ENCODE results near the gene COQ8B.
A peak's percentile ranks its signal among the peaks of the same experiment; 100 is the strongest.
"Not testable (repeated sequence)": the region's sequence is repeated elsewhere in the genome, so short reads cannot be mapped to it uniquely, and the experiment has no call there.

COQ8B gene

DNA sequence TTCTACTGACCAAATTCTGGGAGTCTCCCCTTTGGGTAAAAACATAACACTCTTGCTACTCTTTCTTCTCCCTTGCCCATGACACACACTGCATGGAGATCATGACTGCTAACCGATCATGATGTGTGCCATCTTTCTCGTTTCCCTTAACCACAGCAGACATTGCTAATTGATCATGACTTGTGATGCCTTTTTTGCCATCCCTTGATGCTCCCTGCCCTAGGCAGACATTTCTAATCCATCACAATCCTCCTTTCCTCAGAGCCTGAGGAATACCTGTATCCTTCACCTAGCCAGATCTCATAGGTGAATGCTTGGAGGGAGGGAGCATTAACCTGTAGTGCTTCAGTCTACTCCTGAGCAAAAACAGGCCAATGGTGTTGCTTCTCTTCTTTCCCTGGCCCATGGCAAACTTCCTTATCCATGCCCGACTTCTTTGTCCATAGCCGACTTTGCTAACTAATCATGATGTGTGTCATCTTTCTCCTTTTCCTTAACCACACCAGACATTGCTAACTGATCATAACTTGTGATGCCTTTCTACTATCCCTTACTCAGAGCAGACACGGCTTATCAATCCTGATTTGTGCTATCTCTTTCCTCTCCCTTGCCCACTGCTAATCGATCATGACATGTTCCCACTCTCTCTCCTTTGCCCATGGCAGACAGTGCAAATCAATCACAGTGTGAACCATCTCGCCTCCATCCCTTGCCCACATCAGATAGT lies 44.0 kb downstream of the COQ8B start:
- DNase-seq (ENCODE audit: low read depth in 4 of 4, low spot score in 1 of 4) = no peak

DNA sequence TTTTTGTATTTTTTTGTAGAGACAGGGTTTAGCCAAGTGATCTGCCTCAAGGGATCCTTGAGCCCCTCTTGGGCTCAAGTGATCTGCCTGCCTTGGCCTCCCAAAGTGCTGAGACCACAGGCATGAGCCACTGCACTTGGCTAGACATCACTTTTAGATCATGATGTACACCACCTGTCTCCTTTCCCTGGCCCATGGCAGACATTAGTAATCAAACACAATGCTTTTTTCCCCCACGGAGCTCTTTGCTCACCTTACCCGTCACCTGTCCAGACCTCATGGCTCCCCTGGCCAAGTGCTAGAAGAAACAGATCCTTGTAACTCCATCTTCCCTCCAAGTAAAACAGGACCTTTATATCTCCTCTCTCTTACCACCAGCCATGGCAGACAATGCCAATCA lies 44.6 kb downstream of the COQ8B start:
- no peak for DNase-seq (ENCODE audit: low read depth in 4 of 4, low spot score in 1 of 4)

DNA sequence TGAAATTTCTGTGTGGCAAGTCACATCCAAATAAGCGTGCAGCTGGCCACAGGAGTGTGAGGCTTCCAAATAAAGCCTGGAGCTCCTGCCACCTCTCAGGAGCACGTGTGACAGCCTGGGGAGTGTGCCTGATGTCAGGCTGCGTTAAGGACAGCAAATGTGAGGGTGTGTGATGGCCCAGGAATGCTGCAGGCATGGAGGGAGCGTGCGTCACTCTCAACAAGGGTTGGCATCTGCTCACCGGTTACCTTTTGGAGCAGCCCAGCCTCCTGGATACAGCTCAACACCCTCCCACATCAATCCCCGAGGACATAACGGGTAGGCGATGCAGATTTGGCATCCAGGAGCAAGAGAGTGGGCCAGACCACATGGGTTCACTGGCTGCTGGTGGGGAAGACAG lies 45.3 kb downstream of the COQ8B start:
- DNase-seq (ENCODE audit: low read depth in 4 of 4, low spot score in 1 of 4) = no peak

DNA sequence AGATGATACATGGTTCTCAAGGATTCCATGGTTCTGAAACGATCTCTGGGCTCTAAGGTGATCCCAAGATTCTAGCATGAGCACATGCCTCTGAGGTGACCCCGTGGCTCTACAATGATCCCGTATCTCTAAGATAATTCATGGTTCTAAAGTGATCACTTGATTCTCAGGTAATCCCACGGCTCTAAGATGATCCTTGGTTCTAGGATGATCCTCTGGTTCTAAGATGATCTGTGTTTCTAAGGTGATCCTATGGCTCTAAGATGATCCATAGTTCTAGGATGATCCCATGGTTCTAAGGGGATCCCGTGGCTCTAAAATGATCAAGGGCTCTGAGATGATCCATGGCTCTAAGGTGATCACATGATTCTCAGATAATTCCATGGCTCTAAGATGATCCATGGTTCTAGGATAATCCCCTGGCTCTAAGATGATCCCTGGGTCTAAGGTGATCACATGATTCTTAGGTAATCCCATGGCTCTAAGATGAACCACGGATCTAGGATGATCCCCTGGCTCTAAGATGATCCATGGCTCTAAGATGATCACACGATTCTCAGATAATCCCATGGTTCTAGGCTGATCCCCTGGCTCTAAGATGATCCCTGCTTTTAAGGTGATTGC lies 47.6 kb downstream of the COQ8B start:
- DNase-seq (ENCODE audit: low read depth in 4 of 4, low spot score in 1 of 4) = no peak

DNA sequence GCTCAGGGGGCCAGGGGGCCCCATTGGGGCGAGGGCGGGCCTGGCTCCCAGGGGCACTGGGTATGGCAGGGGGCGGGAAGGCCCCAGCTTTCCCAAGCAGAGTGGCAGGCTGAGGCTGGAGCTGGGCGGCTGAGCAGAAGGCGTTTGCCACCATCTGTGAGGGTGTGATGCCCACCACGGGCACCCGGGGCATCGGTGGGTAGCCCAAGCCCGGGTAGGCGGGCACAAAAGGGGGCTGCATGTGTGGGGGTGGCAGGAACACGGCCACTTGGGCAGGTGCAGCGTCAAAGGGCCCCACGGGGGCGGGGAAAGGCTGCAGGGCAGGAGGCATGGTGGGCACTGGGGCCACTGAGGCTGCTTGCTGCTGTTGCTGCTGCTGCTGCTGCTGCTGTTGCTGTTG lies 49.1 kb downstream of the COQ8B start:
- DNase-seq (ENCODE audit: low read depth in 4 of 4, low spot score in 1 of 4) = no peak

DNA sequence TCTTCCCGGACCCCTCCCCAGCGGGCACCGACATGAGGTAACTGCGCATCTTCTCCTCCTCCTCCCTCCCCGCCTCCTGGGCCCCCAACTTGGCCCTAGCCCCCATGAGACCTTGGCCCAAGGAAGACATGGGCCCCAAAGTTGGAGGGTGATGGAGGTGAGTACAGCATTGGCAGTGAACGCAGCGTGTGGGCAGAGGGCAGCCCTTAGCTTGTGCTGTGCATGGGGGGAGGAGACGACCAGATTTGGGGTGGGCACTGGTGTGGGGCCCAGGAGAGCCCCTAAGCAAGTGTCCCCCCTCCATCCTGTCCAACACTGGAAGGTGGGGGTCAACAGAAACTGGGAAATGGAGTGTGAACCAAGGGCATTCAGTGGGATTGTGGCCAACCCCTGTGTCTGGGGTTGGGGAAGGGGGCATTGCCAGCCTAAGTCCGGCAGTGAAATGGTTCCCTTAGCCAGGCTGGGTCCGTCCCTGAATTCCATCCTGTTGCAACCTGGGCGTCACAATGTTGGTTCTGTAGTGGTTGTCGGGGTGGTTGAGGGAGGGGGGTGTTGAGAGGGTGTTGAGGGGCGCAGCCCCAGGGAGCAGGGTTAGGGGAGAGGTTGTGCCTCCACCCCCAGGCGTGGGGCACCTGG lies 49.8 kb downstream of the COQ8B start:
- no peak for DNase-seq (ENCODE audit: low read depth in 4 of 4, low spot score in 1 of 4)

DNA sequence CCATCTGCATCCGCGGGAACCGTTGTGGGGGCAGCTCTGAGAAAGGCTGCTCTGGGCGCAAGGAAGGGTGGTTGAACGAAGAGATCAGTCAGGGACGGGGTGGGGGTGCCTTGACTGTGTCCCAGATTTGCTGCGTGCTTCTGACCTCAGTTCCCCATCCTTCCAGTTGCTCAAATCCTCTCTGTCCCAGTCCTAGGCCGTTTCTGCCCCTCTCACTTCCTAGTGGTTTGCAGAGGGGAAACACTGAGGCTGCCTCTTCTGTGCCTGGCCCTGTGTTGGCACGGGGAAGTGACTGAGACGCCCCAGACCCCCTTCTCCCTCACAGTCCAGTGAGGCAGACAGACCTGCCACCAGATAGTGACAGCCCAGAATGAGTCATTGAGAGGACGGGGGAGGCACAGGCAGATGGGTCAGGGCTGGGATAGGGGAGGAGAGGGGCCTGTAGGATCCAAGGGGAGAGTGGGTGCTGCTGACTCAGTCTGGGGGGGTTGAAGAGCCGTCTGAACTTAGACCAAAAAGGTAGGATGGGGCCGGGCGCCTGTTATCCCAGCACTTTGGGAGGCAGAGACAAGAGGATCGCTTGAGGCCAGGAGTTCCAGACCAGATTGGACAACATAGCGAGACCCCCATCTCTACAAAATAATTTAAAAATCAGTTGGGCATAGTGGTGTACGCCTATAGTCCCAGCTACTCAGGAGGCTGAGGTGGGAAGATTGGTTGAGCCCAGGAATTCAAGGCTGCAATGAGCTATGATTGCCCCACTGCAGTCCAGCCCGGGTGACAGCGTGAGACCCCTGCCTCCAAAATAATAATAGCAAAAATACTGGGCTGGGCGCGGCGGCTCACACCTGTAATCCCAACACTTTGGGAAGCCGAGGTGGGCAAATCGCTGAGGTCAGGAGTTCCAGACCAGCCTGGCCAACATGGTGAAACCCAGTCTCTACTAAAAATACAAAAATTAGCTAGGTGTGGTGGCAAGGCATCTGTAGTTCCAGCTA lies 52.7 kb downstream of the COQ8B start:
- no peak for DNase-seq (ENCODE audit: low read depth in 4 of 4, low spot score in 1 of 4)

DNA sequence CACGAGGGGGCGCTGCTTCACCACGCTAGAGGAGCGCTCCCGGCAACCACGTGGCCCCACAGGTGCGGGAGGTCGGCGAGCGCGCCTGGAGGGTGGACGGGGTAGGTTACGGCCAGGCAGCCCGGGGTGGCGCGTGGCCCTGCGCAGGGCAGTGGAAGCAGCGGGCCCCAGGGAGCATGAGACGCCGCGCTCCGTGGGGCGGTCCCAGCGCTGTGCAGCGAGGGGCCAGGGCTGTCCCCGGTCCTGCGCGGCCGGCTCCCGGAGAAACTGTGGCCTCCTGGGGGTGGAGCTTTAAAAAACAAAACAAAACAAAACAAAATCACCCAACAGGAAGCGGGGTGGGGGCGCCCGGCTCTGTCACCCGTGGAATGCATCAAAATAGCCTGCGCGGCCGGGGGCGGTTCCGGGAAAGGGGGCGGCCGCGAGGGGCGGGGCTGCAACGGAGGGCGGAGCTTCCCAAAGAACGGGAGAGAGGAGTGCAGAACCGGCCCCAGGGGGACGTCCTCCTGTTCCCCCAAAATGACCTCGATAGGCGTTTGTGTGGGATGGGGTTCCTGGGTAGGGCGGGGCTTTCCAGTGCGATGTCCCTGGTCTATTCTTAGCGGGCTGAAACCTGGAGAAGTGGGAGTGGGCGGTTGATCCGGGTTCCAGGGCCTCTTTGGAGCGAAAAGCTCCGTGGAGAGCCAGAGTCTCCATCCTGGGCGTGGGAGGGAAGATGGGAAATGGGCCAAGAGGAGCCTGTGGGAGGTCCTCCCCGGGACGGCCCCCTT lies 53.6 kb downstream of the COQ8B start:
- peak; percentile 89 to 96 (median 92) for DNase-seq (ENCODE audit: low read depth in 4 of 4, low spot score in 1 of 4)

DNA sequence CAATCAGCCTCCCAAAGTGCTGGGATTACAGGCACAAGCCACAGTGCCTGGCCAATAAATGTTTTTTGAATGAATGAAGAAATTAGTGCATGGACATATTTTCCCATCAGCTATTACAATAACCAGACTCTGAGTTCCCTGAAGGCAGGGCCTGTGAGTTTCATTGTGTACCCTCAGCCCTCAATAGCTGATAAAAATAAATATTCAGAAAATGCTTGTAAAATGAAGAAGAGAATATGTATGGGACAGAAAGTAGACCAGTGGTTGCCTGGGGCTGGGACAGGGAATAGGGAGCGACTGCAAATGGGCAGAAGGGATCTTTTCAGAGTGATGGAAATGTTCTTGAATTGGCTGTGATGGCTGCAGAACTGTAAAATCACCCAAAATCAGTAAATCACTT lies 55.1 kb downstream of the COQ8B start:
- no peak for DNase-seq (ENCODE audit: low read depth in 4 of 4, low spot score in 1 of 4)

DNA sequence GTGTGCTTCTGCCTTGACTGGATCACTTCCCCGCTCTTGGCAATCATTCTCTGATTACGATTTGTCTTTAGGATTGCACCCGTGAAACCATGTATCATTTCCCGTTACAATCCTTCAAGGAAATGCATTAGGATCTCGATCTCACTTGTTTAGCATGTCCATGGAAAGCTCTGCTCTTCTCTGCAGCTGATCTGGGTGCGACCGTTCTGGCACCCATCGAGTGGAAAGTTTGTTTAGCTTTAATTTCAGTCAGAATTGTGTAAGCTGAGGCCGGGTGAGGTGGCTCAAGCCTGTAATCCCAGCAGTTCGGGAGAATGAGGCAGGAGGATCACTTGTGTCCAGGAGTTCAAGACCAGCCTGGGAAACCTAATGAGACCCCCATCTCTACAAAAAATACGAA lies 57.1 kb downstream of the COQ8B start:
- no peak for DNase-seq (ENCODE audit: low read depth in 4 of 4, low spot score in 1 of 4)

DNA sequence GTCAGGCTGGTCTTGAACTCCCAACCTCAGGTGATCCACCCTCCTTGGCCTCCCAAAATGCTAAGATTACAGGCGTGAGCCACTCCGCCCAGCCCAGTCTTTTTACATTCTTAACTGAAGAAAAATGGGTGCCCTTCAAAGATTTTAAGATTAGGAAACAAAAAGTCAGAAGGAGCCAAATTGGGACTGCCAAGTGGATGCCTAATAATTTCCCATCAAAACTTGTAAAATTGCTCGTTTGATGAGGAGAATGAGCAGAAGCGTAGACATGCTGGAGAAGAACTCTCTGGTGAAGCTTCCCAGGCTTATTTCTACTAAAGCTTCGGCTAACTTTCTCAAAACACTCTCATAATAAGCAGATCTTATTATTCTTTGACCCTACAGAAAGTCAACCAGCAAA lies 57.6 kb downstream of the COQ8B start:
- DNase-seq (ENCODE audit: low read depth in 4 of 4, low spot score in 1 of 4) = no peak

DNA sequence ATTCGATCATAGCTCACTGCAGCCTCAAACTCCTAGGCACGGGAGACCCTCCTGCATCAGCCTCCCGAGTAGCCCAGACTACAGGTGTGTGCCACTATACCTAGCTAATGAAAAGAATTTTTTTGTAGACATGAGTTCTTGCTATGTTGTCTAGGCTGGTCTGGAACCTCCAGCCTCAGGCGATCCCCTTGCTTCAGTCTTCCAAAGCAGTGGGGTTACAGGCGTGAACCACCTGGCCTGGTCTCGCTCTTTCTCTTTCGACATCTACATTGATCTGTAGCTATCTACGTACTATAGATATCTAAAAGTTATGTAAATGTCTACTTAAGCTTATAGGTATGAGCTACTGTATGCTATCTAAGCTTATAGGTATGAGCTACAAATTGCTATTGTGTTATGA lies 58.7 kb downstream of the COQ8B start:
- DNase-seq (ENCODE audit: low read depth in 4 of 4, low spot score in 1 of 4) = no peak

DNA sequence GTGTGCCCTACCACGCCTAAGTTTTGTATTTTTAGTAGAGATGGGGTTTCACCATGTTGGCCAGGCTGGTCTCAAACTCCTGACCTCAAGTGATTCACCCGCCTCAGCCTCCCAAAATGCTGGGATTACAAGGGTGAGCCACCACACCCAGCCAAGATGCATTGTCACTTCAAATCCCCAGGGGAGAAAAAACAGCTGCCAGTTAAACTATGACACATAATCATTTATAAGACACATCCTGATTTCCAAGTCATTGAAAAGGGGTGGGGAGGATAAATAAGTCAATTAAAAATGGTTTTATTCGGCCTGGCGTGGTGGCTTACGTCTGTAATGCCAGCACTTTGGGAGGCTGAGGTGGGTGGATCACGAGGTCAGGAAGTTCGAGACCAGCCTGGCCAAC lies 61.0 kb downstream of the COQ8B start:
- not testable (repeated sequence) for DNase-seq (ENCODE audit: low read depth in 4 of 4, low spot score in 1 of 4)

DNA sequence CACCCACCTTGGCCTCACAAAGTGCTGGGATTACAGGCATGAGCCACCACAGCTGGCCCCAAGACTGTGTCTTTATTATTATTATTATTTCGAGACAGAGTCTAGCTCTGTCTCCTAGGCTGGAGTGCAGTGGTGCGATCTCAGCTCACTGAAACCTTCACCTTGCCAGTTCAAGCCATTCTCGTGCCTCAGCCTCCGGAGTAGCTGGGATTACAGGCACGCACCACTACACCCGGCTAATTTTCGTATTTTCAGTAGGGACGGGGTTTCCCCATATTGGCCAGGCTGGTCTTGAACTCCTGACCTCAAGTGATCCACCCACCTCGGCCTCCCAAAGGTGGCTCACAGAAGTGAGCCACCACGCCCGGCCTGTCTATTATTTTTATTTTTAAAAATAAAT lies 64.4 kb downstream of the COQ8B start:
- not testable (repeated sequence) for DNase-seq (ENCODE audit: low read depth in 4 of 4, low spot score in 1 of 4)

DNA sequence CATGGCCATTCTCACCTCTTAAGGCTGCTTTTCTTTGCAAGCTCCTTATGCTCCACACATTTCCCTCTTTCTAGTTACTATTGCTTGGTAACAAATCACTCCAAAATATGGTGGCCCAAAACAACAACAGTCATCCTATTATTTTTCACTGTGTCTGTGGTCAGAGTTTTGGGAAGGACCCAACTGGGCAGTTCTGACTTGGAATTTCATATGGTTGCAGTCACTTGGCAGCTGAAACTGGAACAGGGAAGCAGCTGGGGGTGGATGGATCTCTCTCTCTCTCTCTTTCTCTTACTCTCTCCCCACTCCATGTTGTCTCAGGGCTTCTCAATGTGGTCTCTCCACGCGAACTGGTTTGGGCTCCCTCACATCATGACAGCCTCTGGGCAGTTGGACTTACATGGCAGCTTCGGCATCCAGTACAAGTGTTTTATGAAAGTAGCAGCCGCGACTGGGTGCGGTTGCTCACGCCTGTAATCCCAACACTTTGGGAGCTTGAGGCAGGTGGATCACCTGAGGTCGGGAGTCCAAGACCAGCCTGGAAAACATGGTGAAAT lies 65.9 kb downstream of the COQ8B start:
- DNase-seq (ENCODE audit: low read depth in 4 of 4, low spot score in 1 of 4) = no peak

DNA sequence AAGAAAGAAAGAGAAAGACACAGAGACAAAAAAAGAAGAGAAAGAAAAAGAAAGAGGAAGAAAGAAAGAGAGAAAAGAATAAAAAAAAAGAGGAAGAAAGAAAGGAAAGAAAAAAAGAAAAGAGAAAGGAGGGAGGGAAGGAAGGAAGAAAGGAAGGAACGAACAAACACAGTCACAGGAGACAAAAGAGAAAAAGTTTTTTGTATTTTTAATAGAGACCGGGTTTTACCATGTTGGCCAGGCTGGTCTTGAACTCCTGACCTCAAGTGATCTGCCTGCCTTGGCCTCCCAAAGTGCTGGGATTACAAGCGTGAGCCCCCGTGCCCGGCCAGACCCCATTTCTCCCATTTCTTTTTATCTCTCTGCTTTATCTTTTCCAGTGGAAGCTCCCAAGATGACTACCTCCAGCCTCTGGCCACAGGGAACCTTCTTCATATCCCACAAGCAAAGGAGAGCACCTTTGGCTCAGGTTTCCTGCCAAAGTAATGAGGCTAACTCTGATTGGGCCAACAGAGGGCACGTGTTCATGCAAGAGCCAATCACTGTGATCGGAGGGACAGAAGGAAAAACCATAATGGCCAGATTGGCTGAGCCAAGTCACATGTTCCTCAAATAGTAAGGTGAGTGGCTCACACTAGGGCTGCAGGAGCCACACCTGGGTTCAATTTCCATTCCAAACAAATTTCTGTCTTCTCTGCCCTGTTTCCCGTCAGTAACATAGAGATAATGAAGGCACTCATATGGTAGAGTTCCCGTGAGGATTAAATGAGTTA lies 66.6 kb downstream of the COQ8B start:
- not testable (repeated sequence) for DNase-seq (ENCODE audit: low read depth in 4 of 4, low spot score in 1 of 4)

DNA sequence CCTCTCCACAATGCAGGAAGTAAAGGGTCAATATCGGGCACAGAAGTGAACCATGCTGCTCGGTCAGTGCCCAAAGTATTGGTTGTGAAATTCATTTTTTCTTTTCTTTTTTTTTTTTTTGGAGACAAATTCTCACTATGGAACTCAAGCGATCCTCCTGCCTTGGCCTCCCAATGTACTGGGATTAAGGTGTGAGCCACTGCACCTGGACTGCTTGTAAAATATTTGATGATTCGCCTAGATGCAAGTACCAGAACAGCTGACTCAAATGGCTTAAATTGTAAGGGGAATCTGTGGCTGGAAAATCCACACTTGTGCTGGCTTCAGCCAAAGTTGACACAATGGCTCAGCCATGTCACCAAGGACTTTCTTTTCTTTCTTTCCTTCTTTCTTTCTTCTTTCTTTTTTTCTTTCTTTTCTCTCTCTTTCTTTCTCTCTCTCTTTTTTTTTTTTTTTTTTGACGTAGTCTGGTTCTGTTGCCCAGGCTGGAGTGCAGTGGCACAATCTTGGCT lies 69.9 kb downstream of the COQ8B start:
- DNase-seq (ENCODE audit: low read depth in 4 of 4, low spot score in 1 of 4) = no peak

DNA sequence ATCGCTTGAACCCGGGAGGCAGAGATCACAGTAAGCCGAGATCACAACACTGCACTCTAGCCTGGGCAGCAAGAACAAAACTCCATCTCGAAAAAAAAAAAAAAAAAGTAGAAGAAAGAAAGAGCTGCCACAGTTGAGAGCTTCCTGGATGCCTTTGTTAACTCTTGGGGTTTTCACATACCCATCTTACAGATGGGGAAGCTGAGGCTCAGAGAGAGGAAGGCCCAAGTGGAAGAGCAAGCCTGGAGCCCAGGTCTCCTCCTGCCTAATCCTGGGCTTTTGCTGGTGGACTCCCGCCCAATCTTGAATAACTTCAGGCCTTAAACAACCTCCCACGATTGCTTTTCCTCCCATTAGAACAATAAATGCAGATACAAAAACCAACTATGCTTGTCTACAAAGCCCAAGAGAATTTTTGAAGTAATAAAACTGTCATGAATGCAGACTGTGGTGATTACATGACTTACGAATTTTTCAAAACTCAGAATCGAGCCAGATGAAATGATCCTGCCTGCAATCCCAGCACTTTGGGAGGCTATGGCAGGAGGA lies 73.9 kb downstream of the COQ8B start:
- DNase-seq (ENCODE audit: low read depth in 4 of 4, low spot score in 1 of 4) = no peak
